GM18909 (cell line): ENCODE data around the gene NRBP1.

Source experiments
- ATAC-seq: cut with Tn5 transposase; IDR thresholded peaks from one replicate; pipeline ENCODE4 v1.9.1; 2021; ENCODE audit warnings: mild to moderate bottlenecking; ENCODE audit not compliant: unreplicated experiment, poor library complexity

The NRBP1 gene

DNA sequence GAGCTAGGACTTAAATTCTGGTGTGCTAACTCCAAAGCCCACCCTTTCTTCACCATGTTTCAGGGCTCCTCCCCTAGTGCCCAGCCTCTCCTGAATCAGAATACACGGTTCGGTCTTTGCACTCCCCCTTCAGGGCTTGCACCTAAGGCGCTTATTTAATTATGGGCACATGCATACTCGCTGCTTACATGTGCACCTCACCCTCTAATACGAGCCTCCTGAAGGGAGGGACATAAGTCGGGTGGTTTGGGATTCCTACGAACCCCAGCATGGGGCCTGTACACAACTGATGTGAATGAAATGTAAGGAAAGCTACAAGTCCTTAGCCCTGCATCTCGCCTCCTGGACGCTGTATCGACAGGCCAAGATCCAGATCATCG lies 60.7 kb downstream of the NRBP1 start:
- no peak for ATAC-seq

DNA sequence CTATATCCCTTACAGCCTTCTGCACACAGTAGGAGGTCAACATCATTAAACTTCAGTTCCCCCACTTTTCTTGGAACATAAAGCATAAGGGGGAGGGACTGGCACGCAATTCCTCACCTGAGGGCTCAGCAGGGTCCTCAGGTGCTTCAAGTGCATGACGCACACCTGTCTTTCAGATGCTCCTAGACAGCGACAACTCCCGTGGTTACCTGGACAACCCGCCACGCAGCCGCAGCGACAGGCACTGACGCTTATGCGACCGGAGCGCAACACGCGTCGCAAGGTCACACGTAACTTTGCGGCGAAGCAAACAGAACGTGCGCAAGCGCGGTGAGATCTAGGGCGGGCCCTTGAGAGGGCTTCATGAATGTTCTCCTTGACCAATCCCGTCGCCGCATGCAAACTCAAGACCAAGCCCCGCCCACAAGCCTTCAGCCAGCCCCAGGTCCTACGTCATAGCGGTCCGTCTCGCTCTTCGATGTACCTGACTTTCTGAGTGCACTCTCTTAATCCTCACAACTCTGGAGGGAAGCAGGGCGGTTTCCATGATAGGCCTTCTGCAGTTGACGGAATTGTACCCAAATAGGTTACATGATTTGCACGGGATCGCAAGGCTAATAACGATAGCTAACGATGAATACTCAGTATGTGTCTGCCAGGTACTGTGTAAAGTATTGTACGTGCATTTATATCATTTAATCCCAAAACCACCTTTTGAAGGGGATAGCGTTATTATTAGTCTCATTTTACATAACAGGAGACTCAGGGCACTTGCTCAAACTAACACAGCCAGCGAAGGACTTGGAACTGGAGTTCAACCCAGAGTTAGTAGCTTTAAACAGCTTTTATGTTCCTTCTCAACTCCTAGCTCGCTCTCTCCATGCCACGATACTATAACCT lies 61.3 kb downstream of the NRBP1 start, which contains the start of gene IFT172:
TSS of gene IFT172 (minus strand) at position 246 of the 900 bp plus-strand sequence. CDS start at position 156, 90 bp downstream.
- ATAC-seq = peak; percentile 94
